ENCODE data around the gene PIK3R3. TPM values are rescaled to one million over a fixed set of nuclear protein-coding genes. Genes with fewer than 3 reads are reported as not detected.
A peak's percentile ranks its signal among the peaks of the same experiment; 100 is the strongest.

Gene PIK3R3
- total RNA-seq, 1 donor from 2014 or later: 38.1 TPM

DNA sequence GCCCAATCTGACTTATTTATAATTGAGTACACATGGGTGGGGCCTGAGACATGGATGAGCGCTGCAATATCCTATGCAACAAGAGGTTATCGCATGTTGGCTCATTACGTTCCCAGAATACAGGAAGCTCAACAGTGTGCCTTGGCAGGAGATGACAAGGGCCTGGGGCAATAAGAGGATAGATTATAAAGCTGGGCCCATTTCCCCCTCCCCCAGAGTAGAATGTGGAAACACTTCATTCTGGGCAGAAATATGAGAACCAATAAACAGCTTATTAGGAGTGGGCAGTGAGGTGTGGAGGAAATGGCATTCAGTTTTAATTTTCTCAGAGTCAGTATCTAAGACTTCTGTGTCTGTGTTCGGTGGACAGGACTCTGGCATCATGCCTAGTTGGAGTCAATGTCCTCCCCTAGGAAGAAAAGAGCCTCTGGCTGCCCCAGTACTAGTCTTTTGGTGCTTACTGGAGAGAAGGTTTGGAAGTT, 92.8 kb downstream of the PIK3R3 start:
- Mint-ChIP-seq H3K27me3 (ENCODE audit: unreplicated experiment) (peaks cover 2% of the 10 kb centered on the region), H3K4me3 (ENCODE audit: unreplicated experiment) (no peak overlapping the region), H3K4me1 (ENCODE audit: unreplicated experiment) (no peaks in the 10 kb centered on the region), H3K27ac (ENCODE audit: unreplicated experiment) (no peak overlapping the region), H3K9me3 (ENCODE audit: unreplicated experiment) (no peaks in the 10 kb centered on the region), H3K36me3 (ENCODE audit: low read depth, unreplicated experiment) (peaks cover 8% of the 10 kb centered on the region)
- TF ChIP-seq, protein P1, sequence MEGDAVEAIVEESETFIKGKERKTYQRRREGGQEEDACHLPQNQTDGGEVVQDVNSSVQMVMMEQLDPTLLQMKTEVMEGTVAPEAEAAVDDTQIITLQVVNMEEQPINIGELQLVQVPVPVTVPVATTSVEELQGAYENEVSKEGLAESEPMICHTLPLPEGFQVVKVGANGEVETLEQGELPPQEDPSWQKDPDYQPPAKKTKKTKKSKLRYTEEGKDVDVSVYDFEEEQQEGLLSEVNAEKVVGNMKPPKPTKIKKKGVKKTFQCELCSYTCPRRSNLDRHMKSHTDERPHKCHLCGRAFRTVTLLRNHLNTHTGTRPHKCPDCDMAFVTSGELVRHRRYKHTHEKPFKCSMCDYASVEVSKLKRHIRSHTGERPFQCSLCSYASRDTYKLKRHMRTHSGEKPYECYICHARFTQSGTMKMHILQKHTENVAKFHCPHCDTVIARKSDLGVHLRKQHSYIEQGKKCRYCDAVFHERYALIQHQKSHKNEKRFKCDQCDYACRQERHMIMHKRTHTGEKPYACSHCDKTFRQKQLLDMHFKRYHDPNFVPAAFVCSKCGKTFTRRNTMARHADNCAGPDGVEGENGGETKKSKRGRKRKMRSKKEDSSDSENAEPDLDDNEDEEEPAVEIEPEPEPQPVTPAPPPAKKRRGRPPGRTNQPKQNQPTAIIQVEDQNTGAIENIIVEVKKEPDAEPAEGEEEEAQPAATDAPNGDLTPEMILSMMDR (IDR thresholded peaks at IDR 0.05; ENCODE audit: unreplicated experiment): no peak
- no peak for DNase-seq (ENCODE audit: low spot score)

DNA sequence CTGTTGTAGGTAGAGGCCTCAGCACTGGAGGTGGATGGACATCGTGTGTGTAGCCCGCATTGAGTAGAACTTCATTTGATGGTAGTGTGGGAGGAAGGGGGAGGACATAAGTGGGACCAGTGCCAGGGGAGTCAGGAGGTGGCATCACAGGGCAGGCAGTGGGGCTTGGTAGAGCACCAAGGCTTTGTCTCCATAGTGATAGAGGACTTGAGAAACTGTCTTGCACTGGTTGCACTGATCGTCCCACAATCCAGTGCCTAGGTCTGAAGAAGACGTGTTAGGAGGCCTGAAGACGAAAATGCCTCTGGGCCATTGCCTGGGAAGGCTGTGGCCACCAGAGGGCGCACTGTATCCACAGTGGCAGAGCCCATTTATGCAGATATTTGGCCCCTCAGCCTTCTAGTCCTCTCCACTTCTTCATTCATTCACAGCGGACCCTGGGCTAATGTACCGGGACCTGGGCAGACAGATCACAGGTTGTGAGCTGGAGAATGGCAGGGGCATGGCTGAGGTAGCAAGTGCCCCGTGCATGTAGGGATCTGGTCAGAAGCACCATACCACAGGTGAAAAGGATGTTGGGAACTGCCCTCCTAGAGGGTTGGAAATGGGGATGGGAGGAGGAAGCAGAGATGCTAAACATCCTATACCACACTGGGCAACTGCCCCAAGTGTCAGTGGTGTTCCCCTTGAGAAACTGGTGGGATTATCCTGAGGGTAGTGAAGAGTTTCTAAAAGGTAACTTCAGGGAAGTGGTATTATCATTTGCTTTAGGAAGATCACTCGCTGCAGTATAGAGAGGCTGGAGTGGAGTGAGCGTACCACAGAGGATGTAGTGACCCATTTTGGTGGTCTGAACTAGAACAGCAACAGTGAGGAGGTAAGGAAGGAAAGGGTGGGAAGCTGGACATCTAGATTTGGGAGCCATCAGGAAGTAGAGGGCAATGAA, 95.3 kb downstream of the PIK3R3 start:
- Mint-ChIP-seq H3K4me3 (ENCODE audit: unreplicated experiment) (no peak overlapping the region), H3K27ac (ENCODE audit: unreplicated experiment) (no peak overlapping the region), H3K4me1 (ENCODE audit: unreplicated experiment) (no peaks in the 10 kb centered on the region), H3K27me3 (ENCODE audit: unreplicated experiment) (peaks cover 10% of the 10 kb centered on the region), H3K9me3 (ENCODE audit: unreplicated experiment) (no peaks in the 10 kb centered on the region), H3K36me3 (ENCODE audit: low read depth, unreplicated experiment) (peaks cover 12% of the 10 kb centered on the region)
- TF ChIP-seq, protein P1 (IDR thresholded peaks at IDR 0.05; ENCODE audit: unreplicated experiment): peak; percentile 93
- DNase-seq (ENCODE audit: low spot score): peak; percentile 90

DNA sequence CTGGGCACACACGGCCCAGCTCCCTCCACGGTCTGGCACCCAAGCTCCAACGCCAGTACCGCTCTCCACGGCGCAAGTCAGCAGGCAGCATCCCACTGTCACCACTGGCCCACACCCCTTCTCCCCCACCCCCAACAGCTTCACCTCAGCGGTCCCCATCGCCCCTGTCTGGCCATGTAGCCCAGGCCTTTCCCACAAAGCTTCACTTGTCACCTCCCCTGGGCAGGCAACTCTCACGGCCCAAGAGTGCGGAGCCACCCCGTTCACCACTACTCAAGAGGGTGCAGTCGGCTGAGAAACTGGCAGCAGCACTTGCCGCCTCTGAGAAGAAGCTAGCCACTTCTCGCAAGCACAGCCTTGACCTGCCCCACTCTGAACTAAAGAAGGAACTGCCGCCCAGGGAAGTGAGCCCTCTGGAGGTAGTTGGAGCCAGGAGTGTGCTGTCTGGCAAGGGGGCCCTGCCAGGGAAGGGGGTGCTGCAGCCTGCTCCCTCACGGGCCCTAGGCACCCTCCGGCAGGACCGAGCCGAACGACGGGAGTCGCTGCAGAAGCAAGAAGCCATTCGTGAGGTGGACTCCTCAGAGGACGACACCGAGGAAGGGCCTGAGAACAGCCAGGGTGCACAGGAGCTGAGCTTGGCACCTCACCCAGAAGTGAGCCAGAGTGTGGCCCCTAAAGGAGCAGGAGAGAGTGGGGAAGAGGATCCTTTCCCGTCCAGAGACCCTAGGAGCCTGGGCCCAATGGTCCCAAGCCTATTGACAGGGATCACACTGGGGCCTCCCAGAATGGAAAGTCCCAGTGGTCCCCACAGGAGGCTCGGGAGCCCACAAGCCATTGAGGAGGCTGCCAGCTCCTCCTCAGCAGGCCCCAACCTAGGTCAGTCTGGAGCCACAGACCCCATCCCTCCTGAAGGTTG, 97.6 kb downstream of the PIK3R3 start:
- Mint-ChIP-seq H3K9me3 (ENCODE audit: unreplicated experiment) (no peaks in the 10 kb centered on the region), H3K27me3 (ENCODE audit: unreplicated experiment) (peaks cover 16% of the 10 kb centered on the region), H3K27ac (ENCODE audit: unreplicated experiment) (no peak overlapping the region), H3K4me1 (ENCODE audit: unreplicated experiment) (no peaks in the 10 kb centered on the region), H3K36me3 (ENCODE audit: low read depth, unreplicated experiment) (peaks cover 9% of the 10 kb centered on the region), H3K4me3 (ENCODE audit: unreplicated experiment) (no peak overlapping the region)
- TF ChIP-seq, protein P1 (IDR thresholded peaks at IDR 0.05; ENCODE audit: unreplicated experiment): no peak
- DNase-seq (ENCODE audit: low spot score): no peak

DNA sequence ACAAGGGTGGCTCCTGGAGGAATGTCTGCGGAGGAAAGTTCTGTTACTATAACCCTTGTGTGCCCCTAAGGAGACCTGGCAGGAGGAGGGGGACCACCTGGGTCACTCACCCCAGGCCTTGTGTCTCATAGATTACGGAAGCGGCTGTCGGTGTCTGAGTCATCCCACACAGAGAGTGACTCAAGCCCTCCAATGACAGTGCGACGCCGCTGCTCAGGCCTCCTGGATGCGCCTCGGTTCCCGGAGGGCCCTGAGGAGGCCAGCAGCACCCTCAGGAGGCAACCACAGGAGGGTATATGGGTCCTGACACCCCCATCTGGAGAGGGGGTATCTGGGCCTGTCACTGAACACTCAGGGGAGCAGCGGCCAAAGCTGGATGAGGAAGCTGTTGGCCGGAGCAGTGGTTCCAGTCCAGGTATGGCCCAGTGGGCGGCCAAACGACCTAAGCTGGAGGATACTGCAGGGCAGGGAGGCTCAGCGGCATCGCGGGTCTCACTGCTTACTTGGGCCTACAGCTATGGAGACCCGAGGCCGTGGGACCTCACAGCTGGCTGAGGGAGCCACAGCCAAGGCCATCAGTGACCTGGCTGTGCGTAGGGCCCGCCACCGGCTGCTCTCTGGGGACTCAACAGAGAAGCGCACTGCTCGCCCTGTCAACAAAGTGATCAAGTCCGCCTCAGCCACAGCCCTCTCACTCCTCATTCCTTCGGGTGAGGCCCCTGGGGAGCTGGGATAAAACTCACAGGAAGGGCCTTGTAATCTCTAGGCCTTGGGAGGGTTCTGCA, 101.4 kb downstream of the PIK3R3 start:
- Mint-ChIP-seq H3K9me3 (ENCODE audit: unreplicated experiment) (no peaks in the 10 kb centered on the region), H3K4me1 (ENCODE audit: unreplicated experiment) (peaks cover 10% of the 10 kb centered on the region), H3K27ac (ENCODE audit: unreplicated experiment) (peak overlapping the region; percentile 57), H3K4me3 (ENCODE audit: unreplicated experiment) (no peak overlapping the region), H3K36me3 (ENCODE audit: low read depth, unreplicated experiment) (peaks cover 11% of the 10 kb centered on the region), H3K27me3 (ENCODE audit: unreplicated experiment) (peaks cover 17% of the 10 kb centered on the region)
- DNase-seq (ENCODE audit: low spot score): no peak
- TF ChIP-seq, protein P1 (IDR thresholded peaks at IDR 0.05; ENCODE audit: unreplicated experiment): no peak

Measured in endothelial cell (in vitro differentiated cells).